Measurements from ENCODE around the gene PMEPA1. TPM values are rescaled to one million over a fixed set of nuclear protein-coding genes. Genes with fewer than 3 reads are reported as not detected.

Gene PMEPA1
- total RNA-seq, 1 experiment from 2014 or later, result 89.8 TPM

- in situ Hi-C loops (cut with HindIII; ENCODE audit: low pct_unique_long_range_greater_than_20kb, low sequenced_read_pairs) (no loop called here), intact Hi-C loops (cut with micrococcal nuclease; ENCODE audit: unreplicated experiment) (no loop called here)
- POLR2A ChIA-PET, result no interaction called here
- Histone ChIP-seq H3K4me1 (ENCODE audit: control insufficient read depth, insufficient read depth, low read length) (peaks cover 46% of the 10 kb centered on the region), H3K27me3 (ENCODE audit: control insufficient read depth, insufficient read depth, low read length) (no peaks in the 10 kb centered on the region), H3K9me3 (ENCODE audit: control insufficient read depth, insufficient read depth, low read depth, low read length) (no peaks in the 10 kb centered on the region), H3K36me3 (ENCODE audit: control insufficient read depth, insufficient read depth, low read length) (no peaks in the 10 kb centered on the region), H3K27ac (ENCODE audit: low read length) (no peak overlapping the region), H3K4me3 (ENCODE audit: low read depth in 2 of 2, low read length in 2 of 2) (no peak overlapping the region)
- DNase-seq (ENCODE audit: low read depth, low spot score), result no peak
- TF ChIP-seq TCF7L2 (IDR thresholded peaks at IDR 0.05; ENCODE audit: low read depth, low read length), result no peak
- no peak for ATAC-seq
- CTCF ChIA-PET, result no interaction called here
- BruUV-seq (replicated peaks), result no TSS peak
Measured at GRCh38 chr20:57680131-57680716, 29.6 kb downstream of the PMEPA1 start.

- CTCF ChIA-PET, result no interaction called here
- no TSS peak for BruUV-seq (replicated peaks)
- ATAC-seq (no peak), DNase-seq (ENCODE audit: low read depth, low spot score) (no peak)
- TF ChIP-seq SIN3A (IDR thresholded peaks at IDR 0.05; ENCODE audit: borderline replicate concordance, insufficient read depth, low read depth, low read length), result no peak
- TF ChIP-seq POLR2AphosphoS5 (IDR thresholded peaks at IDR 0.05; ENCODE audit: low read depth, low read length), result no peak
- TF ChIP-seq TCF7L2 (IDR thresholded peaks at IDR 0.05; ENCODE audit: low read depth, low read length), result no peak
- no peak for TF ChIP-seq REST (IDR thresholded peaks at IDR 0.05; ENCODE audit: insufficient read depth in 1 of 2, low read depth in 2 of 2, low read length in 1 of 2)
- no peak for TF ChIP-seq CTCF (IDR thresholded peaks at IDR 0.05)
- Histone ChIP-seq H3K4me1 (ENCODE audit: control insufficient read depth, insufficient read depth, low read length) (peaks cover 37% of the 10 kb centered on the region), H3K27ac (ENCODE audit: low read length) (no peak overlapping the region), H3K36me3 (ENCODE audit: control insufficient read depth, insufficient read depth, low read length) (no peaks in the 10 kb centered on the region), H3K9me3 (ENCODE audit: control insufficient read depth, insufficient read depth, low read depth, low read length) (no peaks in the 10 kb centered on the region), H3K27me3 (ENCODE audit: control insufficient read depth, insufficient read depth, low read length) (no peaks in the 10 kb centered on the region), H3K4me3 (ENCODE audit: low read depth in 2 of 2, low read length in 2 of 2) (no peak overlapping the region)
- POLR2A ChIA-PET, result no interaction called here
- in situ Hi-C loops (cut with HindIII; ENCODE audit: low pct_unique_long_range_greater_than_20kb, low sequenced_read_pairs) (no loop called here), intact Hi-C loops (cut with micrococcal nuclease; ENCODE audit: unreplicated experiment) (no loop called here)
Measured at GRCh38 chr20:57679113-57679512, 30.7 kb downstream of the PMEPA1 start.

- ChIA-PET CTCF (no interaction called here), POLR2A (no interaction called here)
- H3K9me3 ChIP-seq (ENCODE audit: control insufficient read depth, insufficient read depth, low read depth, low read length), result no peaks in the 10 kb centered on the region
- no peak overlapping the region for H3K4me3 ChIP-seq (ENCODE audit: low read depth in 2 of 2, low read length in 2 of 2)
- no peaks in the 10 kb centered on the region for H3K36me3 ChIP-seq (ENCODE audit: control insufficient read depth, insufficient read depth, low read length)
- H3K27me3 ChIP-seq (ENCODE audit: control insufficient read depth, insufficient read depth, low read length), result no peaks in the 10 kb centered on the region
- TF ChIP-seq REST (IDR thresholded peaks at IDR 0.05; ENCODE audit: insufficient read depth in 1 of 2, low read depth in 2 of 2, low read length in 1 of 2), result no peak
- no peak for TF ChIP-seq SIN3A (IDR thresholded peaks at IDR 0.05; ENCODE audit: borderline replicate concordance, insufficient read depth, low read depth, low read length)
- TF ChIP-seq TCF7L2 (IDR thresholded peaks at IDR 0.05; ENCODE audit: low read depth, low read length), result no peak
- TF ChIP-seq CTCF (IDR thresholded peaks at IDR 0.05), result no peak
- TF ChIP-seq POLR2AphosphoS5 (IDR thresholded peaks at IDR 0.05; ENCODE audit: low read depth, low read length), result no peak
- in situ Hi-C loops (cut with HindIII; ENCODE audit: low pct_unique_long_range_greater_than_20kb, low sequenced_read_pairs) (no loop called here), intact Hi-C loops (cut with micrococcal nuclease; ENCODE audit: unreplicated experiment) (no loop called here)
- no peak overlapping the region for H3K27ac ChIP-seq (ENCODE audit: low read length)
- ATAC-seq, result no peak
- H3K4me1 ChIP-seq (ENCODE audit: control insufficient read depth, insufficient read depth, low read length), result peaks cover 33% of the 10 kb centered on the region
- BruUV-seq (replicated peaks), result no TSS peak
- DNase-seq (ENCODE audit: low read depth, low spot score), result no peak
Measured at GRCh38 chr20:57678340-57678739, 31.5 kb downstream of the PMEPA1 start.
